Measurements from ENCODE around the gene ARHGEF28.

ARHGEF28 gene

GRCh38 chr5:73702534-73702933, 76.5 kb downstream of the ARHGEF28 start:
- DNase-seq: no peak

- no peak for DNase-seq
Measured at GRCh38 chr5:73702951-73703350, 77.0 kb downstream of the ARHGEF28 start.

- DNase-seq: no peak
Measured at GRCh38 chr5:73705364-73705763, 79.4 kb downstream of the ARHGEF28 start.

- DNase-seq: no peak
Measured at GRCh38 chr5:73706963-73707362, 81.0 kb downstream of the ARHGEF28 start.

- no peak for DNase-seq
Measured at GRCh38 chr5:73709536-73710129, 83.6 kb downstream of the ARHGEF28 start.

GRCh38 chr5:73716284-73716808, 90.3 kb downstream of the ARHGEF28 start:
- no peak for DNase-seq

GRCh38 chr5:73718762-73719161, 92.8 kb downstream of the ARHGEF28 start:
- no peak for DNase-seq

GRCh38 chr5:73719632-73720031, 93.6 kb downstream of the ARHGEF28 start:
- no peak for DNase-seq

GRCh38 chr5:73722231-73722630, 96.2 kb downstream of the ARHGEF28 start:
- DNase-seq: no peak

GRCh38 chr5:73726071-73726470, 100.1 kb downstream of the ARHGEF28 start:
- no peak for DNase-seq

GRCh38 chr5:73726606-73727231, 100.7 kb downstream of the ARHGEF28 start:
- DNase-seq: no peak

- no peak for DNase-seq
Measured at GRCh38 chr5:73727470-73727869, 101.5 kb downstream of the ARHGEF28 start.

- DNase-seq: no peak
Measured at GRCh38 chr5:73728493-73729273, 102.7 kb downstream of the ARHGEF28 start.

GRCh38 chr5:73729329-73729728, 103.3 kb downstream of the ARHGEF28 start:
- no peak for DNase-seq

GRCh38 chr5:73732045-73732444, 106.0 kb downstream of the ARHGEF28 start:
- DNase-seq: no peak

GRCh38 chr5:73733219-73733618, 107.2 kb downstream of the ARHGEF28 start:
- no peak for DNase-seq

- no peak for DNase-seq
Measured at GRCh38 chr5:73735032-73735734, 109.2 kb downstream of the ARHGEF28 start.

- DNase-seq: no peak
Measured at GRCh38 chr5:73739650-73740049, 113.7 kb downstream of the ARHGEF28 start.

- no peak for DNase-seq
Measured at GRCh38 chr5:73740274-73740790, 114.3 kb downstream of the ARHGEF28 start.

GRCh38 chr5:73743161-73743560, 117.2 kb downstream of the ARHGEF28 start:
- DNase-seq: no peak

- DNase-seq: no peak
Measured at GRCh38 chr5:73745836-73746235, 119.8 kb downstream of the ARHGEF28 start.

- no peak for DNase-seq
Measured at GRCh38 chr5:73746608-73747007, 120.6 kb downstream of the ARHGEF28 start.
